MM.1S (cell line): ENCODE measurements around the gene KCNQ1.

Source experiments
- DNase-seq: peaks from one replicate; pipeline ENCODE4 v3.0.0-alpha.2; 2015
- H2AFZ ChIP-seq: fragments of 300-600 bp; sonication (generic); 2 replicates; pipeline ENCODE4 v1.6.0; 2016; ENCODE audit warnings: antibody characterized with exemption, low read length
- H3F3A ChIP-seq: fragments of 300-600 bp; sonication (generic); 2 replicates; pipeline ENCODE4 v1.6.1; 2016; ENCODE audit warnings: mild to moderate bottlenecking, antibody characterized with exemption, low read length, moderate library complexity, mixed read lengths; ENCODE audit not compliant: insufficient read depth
- H3K27ac ChIP-seq: fragments of 300-600 bp; sonication (generic); 2 replicates; pipeline ENCODE4 v1.5.1; 2016; ENCODE audit warnings: mild to moderate bottlenecking, low read length
- H3K27me3 ChIP-seq: fragments of 300-600 bp; sonication (generic); replicated peaks from 2 replicates; pipeline ENCODE4 v1.6.0; 2016; ENCODE audit warnings: low read length; ENCODE audit not compliant: insufficient read depth
- H3K36me3 ChIP-seq: fragments of 300-600 bp; sonication (generic); replicated peaks from 2 replicates; pipeline ENCODE4 v1.6.1; 2016; ENCODE audit warnings: mild to moderate bottlenecking, low read length, mixed read lengths; ENCODE audit not compliant: insufficient read depth
- H3K4me1 ChIP-seq: fragments of 300-600 bp; sonication (generic); 2 replicates; pipeline ENCODE4 v1.6.1; 2016; ENCODE audit warnings: low read length, mixed read lengths
- H3K4me2 ChIP-seq: fragments of 300-600 bp; sonication (generic); 2 replicates; pipeline ENCODE4 v1.6.0; 2016; ENCODE audit warnings: low read depth, low read length
- H3K4me3 ChIP-seq: fragments of 300-600 bp; sonication (generic); 2 replicates; pipeline ENCODE4 v1.5.1; 2016; ENCODE audit warnings: low read length, mixed read lengths
- H3K79me2 ChIP-seq: fragments of 300-600 bp; sonication (generic); 2 replicates; pipeline ENCODE4 v1.6.1; 2016; ENCODE audit warnings: mixed run types, low read length, mixed read lengths
- H3K9ac ChIP-seq: fragments of 300-600 bp; sonication (generic); 2 replicates; pipeline ENCODE4 v1.6.1; 2016; ENCODE audit warnings: low read length, mixed read lengths
- H3K9me2 ChIP-seq: fragments of 300-600 bp; sonication (generic); replicated peaks from 2 replicates; pipeline ENCODE4 v1.6.1; 2016; ENCODE audit warnings: mild to moderate bottlenecking, low read length, mixed read lengths; ENCODE audit not compliant: insufficient read depth
- H3K9me3 ChIP-seq: fragments of 300-600 bp; sonication (generic); replicated peaks from 2 replicates; pipeline ENCODE4 v1.6.1; 2016; ENCODE audit warnings: mild to moderate bottlenecking, low read length, mixed read lengths; ENCODE audit not compliant: insufficient read depth
- H4K20me1 ChIP-seq: fragments of 300-600 bp; sonication (generic); 2 replicates; pipeline ENCODE4 v1.6.1; 2016; ENCODE audit warnings: mild to moderate bottlenecking, low read length, moderate library complexity, mixed read lengths; ENCODE audit not compliant: insufficient read depth
- EZH2 ChIP-seq: fragments of 300-600 bp; sonication (generic); optimal IDR thresholded peaks from 2 replicates; pipeline ENCODE3; 2017; ENCODE audit warnings: low read depth, mild to moderate bottlenecking, antibody characterized with exemption, low read length, mixed read lengths
- EZH2phosphoT487 ChIP-seq: fragments of 300-600 bp; sonication (generic); IDR thresholded peaks from 2 replicates; pipeline ENCODE4 v1.6.1; 2018; ENCODE audit warnings: antibody characterized with exemption, low read length
- TF ChIP-seq, protein P1 (sequence below): fragments of 300-600 bp; sonication (generic); IDR thresholded peaks from 2 replicates; pipeline ENCODE4 v1.5.1; 2016; ENCODE audit warnings: antibody characterized with exemption, low read length, mixed read lengths

The KCNQ1 gene

DNA sequence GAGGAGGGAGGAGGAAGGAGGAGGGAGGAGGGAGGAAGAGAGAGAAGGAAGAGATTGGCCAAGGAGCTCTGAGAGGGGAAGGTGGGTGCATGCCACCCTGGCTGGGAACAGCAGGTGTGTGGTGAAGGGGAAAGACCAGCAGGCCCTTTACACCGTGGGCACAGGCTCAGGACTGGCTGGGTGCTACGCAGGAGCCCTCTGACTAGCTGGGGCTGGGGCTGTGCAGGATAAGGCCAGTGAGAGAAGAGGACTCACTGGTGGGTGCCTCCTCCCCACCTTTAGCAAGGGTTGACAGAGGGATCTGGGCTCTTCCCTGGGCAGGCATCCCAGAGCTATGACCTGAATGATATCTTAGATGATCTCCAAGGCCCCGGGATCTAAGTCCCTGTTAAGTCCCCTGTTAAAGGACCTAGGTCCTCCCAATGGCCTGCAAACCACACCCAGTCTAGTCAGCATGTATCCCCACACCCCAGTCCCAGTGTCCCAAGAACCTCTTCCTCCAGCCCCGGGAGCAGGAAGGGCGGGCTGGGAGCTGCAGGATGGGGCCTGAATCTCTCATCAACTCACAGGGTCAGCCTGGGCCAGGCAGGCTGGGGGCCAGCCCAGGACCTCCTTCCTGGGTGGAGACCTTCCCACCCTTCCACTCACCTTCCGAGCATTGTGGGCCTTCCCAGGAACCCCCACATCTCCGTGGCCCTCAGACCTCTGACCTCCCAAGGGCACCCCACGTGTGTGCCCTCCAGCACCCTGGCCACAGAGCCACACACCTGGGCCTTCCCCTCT lies 385.4 kb downstream of the KCNQ1 start:
- H3K27ac ChIP-seq = no peak overlapping the region
- no peaks in the 10 kb centered on the region for H3K27me3 ChIP-seq

DNA sequence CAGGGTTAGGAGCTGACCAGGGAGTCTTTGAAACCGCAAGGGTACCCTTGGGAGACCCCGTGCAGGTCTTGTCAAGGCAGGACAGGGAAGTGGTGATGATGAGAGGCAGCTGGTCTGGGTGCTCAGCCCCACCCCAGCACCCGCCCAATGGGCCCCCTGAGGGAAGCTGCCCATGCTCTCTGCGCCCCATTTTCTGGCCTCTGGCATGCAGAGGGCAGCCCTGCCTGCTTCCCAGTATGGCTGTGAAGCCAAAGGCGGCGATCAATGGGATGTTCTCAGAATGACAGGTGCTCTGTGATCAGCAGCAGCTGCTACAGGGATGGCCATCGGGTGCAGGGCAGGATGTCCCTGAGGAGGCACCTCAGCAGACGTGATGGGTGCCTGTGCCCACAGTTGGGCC lies 386.1 kb downstream of the KCNQ1 start:
- Histone ChIP-seq H3K27ac (no peak overlapping the region), H3K4me1 (no peaks in the 10 kb centered on the region), H2AFZ (no peak overlapping the region), H3K36me3 (no peaks in the 10 kb centered on the region), H3K9me2 (no peaks in the 10 kb centered on the region), H3K9ac (no peak overlapping the region), H3K4me2 (no peak overlapping the region), H3K27me3 (no peaks in the 10 kb centered on the region), H3K79me2 (no peaks in the 10 kb centered on the region), H3K4me3 (no peak overlapping the region), H3K9me3 (no peaks in the 10 kb centered on the region), H3F3A (no peaks in the 10 kb centered on the region), H4K20me1 (no peaks in the 10 kb centered on the region)
- TF ChIP-seq, protein P1, sequence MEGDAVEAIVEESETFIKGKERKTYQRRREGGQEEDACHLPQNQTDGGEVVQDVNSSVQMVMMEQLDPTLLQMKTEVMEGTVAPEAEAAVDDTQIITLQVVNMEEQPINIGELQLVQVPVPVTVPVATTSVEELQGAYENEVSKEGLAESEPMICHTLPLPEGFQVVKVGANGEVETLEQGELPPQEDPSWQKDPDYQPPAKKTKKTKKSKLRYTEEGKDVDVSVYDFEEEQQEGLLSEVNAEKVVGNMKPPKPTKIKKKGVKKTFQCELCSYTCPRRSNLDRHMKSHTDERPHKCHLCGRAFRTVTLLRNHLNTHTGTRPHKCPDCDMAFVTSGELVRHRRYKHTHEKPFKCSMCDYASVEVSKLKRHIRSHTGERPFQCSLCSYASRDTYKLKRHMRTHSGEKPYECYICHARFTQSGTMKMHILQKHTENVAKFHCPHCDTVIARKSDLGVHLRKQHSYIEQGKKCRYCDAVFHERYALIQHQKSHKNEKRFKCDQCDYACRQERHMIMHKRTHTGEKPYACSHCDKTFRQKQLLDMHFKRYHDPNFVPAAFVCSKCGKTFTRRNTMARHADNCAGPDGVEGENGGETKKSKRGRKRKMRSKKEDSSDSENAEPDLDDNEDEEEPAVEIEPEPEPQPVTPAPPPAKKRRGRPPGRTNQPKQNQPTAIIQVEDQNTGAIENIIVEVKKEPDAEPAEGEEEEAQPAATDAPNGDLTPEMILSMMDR = no peak
- DNase-seq = no peak

More for the DNA sequence above, 385.4 kb downstream of the KCNQ1 start:
- H3K9ac ChIP-seq = no peak overlapping the region
- no peak overlapping the region for H3K4me3 ChIP-seq
- H4K20me1 ChIP-seq = no peaks in the 10 kb centered on the region
- DNase-seq = no peak
- H2AFZ ChIP-seq = no peak overlapping the region
- TF ChIP-seq EZH2 (no peak), EZH2phosphoT487 (no peak)
- TF ChIP-seq, protein P1 = no peak
- no peak overlapping the region for H3K4me2 ChIP-seq
- no peaks in the 10 kb centered on the region for H3K4me1 ChIP-seq
- no peaks in the 10 kb centered on the region for H3K79me2 ChIP-seq
- H3F3A ChIP-seq = no peaks in the 10 kb centered on the region
- no peaks in the 10 kb centered on the region for H3K9me2 ChIP-seq
- no peaks in the 10 kb centered on the region for H3K9me3 ChIP-seq
- no peaks in the 10 kb centered on the region for H3K36me3 ChIP-seq

DNA sequence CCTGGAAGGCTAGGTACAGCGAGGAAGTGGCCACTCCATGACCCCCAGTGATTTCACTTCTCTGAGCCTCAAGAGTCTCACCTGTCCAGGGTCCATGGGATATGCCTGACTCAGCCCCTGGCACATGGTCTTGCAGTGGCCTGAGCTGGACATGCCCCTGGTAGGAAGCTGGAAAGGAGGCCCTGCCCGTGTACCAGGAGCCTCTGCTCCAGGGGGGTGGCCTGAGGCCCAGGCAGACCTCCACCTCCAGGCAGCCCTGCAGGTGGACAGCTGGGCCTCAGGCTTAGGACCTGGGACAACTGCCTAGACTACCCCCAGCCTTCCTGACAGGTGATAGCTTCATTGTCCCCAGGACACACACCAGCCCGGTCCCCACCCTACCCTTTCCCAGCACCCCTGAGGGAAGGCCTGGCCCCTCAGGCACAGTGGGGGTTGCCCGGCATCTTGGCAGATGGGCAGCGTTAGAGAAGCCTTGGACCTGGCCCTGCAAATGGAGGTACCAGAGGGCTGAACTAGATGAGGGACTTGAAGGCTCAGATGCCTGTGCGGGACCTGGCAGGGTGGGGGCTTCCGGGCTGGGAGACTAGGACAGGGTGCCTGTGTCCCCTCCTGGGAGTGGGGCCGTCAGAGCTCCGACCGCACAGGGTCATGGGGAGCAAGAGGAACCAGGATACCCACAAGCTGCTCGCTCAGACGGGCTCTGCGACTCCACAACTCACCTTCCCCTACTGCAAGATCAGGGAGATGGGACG lies 387.1 kb downstream of the KCNQ1 start:
- Histone ChIP-seq H3K4me1 (no peaks in the 10 kb centered on the region), H3K9ac (no peak overlapping the region), H3K79me2 (no peaks in the 10 kb centered on the region), H3K27ac (no peak overlapping the region), H3K36me3 (no peaks in the 10 kb centered on the region), H2AFZ (no peak overlapping the region), H3K27me3 (no peaks in the 10 kb centered on the region), H3K4me3 (no peak overlapping the region), H4K20me1 (no peaks in the 10 kb centered on the region), H3K4me2 (no peak overlapping the region), H3K9me3 (no peaks in the 10 kb centered on the region), H3F3A (no peaks in the 10 kb centered on the region), H3K9me2 (no peaks in the 10 kb centered on the region)
- no peak for TF ChIP-seq EZH2phosphoT487
- no peak for TF ChIP-seq EZH2
- TF ChIP-seq, protein P1 = no peak
- no peak for DNase-seq
